Vagina (tissue), 2 donors: ENCODE measurements around the gene ABR.

ENCODE experiments used
- CTCF ChIP-seq, 3 experiments: fragments of 450-650 bp in 2 of 3; fragments of 200-600 bp in 1 of 3; sonication (generic) in 1 of 3; IDR thresholded peaks; one replicate each; pipeline ENCODE4 v1.5.1; 2017 to 2019; ENCODE audit warnings: antibody characterized with exemption in 3 of 3, mild to moderate bottlenecking in 2 of 3, moderate library complexity in 2 of 3
- POLR2A ChIP-seq, 2 donors: fragments of 450-650 bp; IDR thresholded peaks; one replicate each; pipeline ENCODE4 v1.6.1; 2017; ENCODE audit warnings: antibody characterized with exemption in 2 of 2, mild to moderate bottlenecking in 2 of 2, moderate library complexity in 2 of 2
- POLR2AphosphoS5 ChIP-seq, 2 donors: sonication (generic); formaldehyde crosslinking; IDR thresholded peaks; one replicate each; pipeline ENCODE4 v1.9.0; 2017; ENCODE audit warnings: antibody characterized with exemption in 2 of 2, mild to moderate bottlenecking in 2 of 2, low read depth in 1 of 2; ENCODE audit not compliant: insufficient read depth in 1 of 2

- TF ChIP-seq CTCF (IDR thresholded peaks at IDR 0.05) (no peak), POLR2AphosphoS5 (IDR thresholded peaks at IDR 0.05; ENCODE audit: insufficient read depth in 1 of 2, low read depth in 1 of 2) (no peak), POLR2A (IDR thresholded peaks at IDR 0.05) (no peak)
Observed at GRCh38 chr17:1147664-1148063, 32.1 kb downstream of the ABR start.
